Liver (tissue), 3 donors: ENCODE measurements around the gene UROC1.

Experiments used
- CTCF ChIP-seq: fragments of 150-350 bp; IDR thresholded peaks from 2 replicates; pipeline ENCODE4 v1.5.1; 2017; ENCODE audit warnings: improper control_type of control experiment, low read depth, low read length; ENCODE audit not compliant: missing input control
- GABPA ChIP-seq, 2 donors: IDR thresholded peaks in 1 of 2; conservative IDR thresholded peaks in 1 of 2; 2 replicates each; pipeline ENCODE4 v1.6.1; 2016; ENCODE audit warnings: antibody characterized with exemption in 2 of 2, mild to moderate bottlenecking in 1 of 2, moderate library complexity in 1 of 2
- HNF4A ChIP-seq, 2 donors: conservative IDR thresholded peaks; 2 replicates each; pipeline ENCODE4 v1.6.1; 2016; ENCODE audit warnings: antibody characterized with exemption in 2 of 2, mild to moderate bottlenecking in 2 of 2
- JUND ChIP-seq, 2 donors: IDR thresholded peaks; 2 replicates each; pipeline ENCODE4 v1.6.1; 2016; ENCODE audit warnings: antibody characterized with exemption in 2 of 2
- MAX ChIP-seq: IDR thresholded peaks from 2 replicates; pipeline ENCODE4 v1.6.1; 2016; ENCODE audit warnings: antibody characterized with exemption
- NR2F2 ChIP-seq: IDR thresholded peaks from 2 replicates; pipeline ENCODE4 v1.6.1; 2016; ENCODE audit warnings: antibody characterized with exemption
- RAD21 ChIP-seq, 2 donors: IDR thresholded peaks; 2 replicates each; pipeline ENCODE4 v1.6.1; 2016; ENCODE audit warnings: antibody characterized with exemption in 2 of 2, mild to moderate bottlenecking in 2 of 2
- REST ChIP-seq: IDR thresholded peaks from 2 replicates; pipeline ENCODE4 v1.6.1; 2016; ENCODE audit warnings: antibody characterized with exemption, mild to moderate bottlenecking
- RXRA ChIP-seq, 2 donors: IDR thresholded peaks; 2 replicates each; pipeline ENCODE4 v1.6.1; 2017 to 2018; ENCODE audit warnings: antibody characterized with exemption in 2 of 2, mild to moderate bottlenecking in 1 of 2
- SP1 ChIP-seq: IDR thresholded peaks from 2 replicates; pipeline ENCODE4 v1.6.1; 2018; ENCODE audit warnings: antibody characterized with exemption, mild to moderate bottlenecking
- TAF1 ChIP-seq: conservative IDR thresholded peaks from 2 replicates; pipeline ENCODE4 v1.6.1; 2016; ENCODE audit warnings: antibody characterized with exemption, mild to moderate bottlenecking
- YY1 ChIP-seq: IDR thresholded peaks from 2 replicates; pipeline ENCODE4 v1.6.1; 2016; ENCODE audit warnings: antibody characterized with exemption, mild to moderate bottlenecking
- donor health status: healthy.
- donor health status: healthy.

- TF ChIP-seq RXRA (IDR thresholded peaks at IDR 0.05) (no peak), CTCF (no peak), NR2F2 (no peak), SP1 (no peak), RAD21 (IDR thresholded peaks at IDR 0.05) (no peak), GABPA (IDR thresholded peaks at IDR 0.05 in 1 of 2, conservative IDR thresholded peaks at IDR 0.05 in 1 of 2) (no peak), MAX (no peak), TAF1 (no peak), YY1 (no peak), JUND (IDR thresholded peaks at IDR 0.05) (no peak), HNF4A (conservative IDR thresholded peaks at IDR 0.05) (no peak), REST (no peak)
These were observed 35.2 kb upstream of the UROC1 start for GRCh38 chr3:126552688-126553283.
